Measurements from ENCODE around the gene CARD9.

The CARD9 gene

DNA sequence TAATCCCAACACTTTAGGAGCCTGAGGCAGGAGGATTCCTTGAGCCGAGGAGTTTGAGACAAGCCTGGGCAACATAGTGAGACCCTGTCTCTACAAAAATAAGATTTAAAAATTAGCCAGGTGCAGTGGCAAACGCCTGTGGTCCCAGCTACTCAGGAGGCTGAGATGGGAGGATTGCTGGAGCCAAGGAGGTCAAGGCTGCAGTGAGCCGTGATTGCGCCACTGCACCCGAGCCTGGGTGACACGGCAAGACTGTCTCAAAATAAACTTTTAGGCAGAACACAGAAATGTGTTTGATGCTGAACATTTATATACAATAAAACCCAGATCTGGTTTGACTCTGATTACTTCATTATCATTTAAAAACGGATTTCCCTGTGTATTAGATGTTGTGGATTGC lies 32.0 kb upstream of the CARD9 start:
- TF ChIP-seq POLR2A (IDR thresholded peaks at IDR 0.05; ENCODE audit: low read depth, low read length), result no peak
- no peak for DNase-seq (ENCODE audit: insufficient read length, low spot score)
- no peak for FAIRE-seq

DNA sequence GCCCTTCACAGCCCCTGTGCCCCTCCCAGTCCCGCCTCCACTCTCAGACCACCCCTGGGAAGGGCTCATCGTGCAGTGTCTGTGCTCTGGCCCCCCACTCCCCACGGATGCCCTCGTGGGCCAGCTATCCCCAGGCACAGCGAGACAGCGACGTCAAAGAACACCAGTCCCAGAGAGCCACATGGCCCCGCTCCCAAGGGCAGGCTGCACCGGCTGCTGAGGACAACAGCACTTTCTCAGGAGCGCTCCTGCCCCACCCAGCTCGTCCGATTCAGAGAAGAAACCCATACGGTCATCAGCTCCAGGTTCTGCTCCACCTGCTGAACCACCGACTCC lies 31.3 kb upstream of the CARD9 start:
- FAIRE-seq (no peak), DNase-seq (ENCODE audit: insufficient read length, low spot score) (no peak)
- no peak for TF ChIP-seq POLR2A (IDR thresholded peaks at IDR 0.05; ENCODE audit: low read depth, low read length)

DNA sequence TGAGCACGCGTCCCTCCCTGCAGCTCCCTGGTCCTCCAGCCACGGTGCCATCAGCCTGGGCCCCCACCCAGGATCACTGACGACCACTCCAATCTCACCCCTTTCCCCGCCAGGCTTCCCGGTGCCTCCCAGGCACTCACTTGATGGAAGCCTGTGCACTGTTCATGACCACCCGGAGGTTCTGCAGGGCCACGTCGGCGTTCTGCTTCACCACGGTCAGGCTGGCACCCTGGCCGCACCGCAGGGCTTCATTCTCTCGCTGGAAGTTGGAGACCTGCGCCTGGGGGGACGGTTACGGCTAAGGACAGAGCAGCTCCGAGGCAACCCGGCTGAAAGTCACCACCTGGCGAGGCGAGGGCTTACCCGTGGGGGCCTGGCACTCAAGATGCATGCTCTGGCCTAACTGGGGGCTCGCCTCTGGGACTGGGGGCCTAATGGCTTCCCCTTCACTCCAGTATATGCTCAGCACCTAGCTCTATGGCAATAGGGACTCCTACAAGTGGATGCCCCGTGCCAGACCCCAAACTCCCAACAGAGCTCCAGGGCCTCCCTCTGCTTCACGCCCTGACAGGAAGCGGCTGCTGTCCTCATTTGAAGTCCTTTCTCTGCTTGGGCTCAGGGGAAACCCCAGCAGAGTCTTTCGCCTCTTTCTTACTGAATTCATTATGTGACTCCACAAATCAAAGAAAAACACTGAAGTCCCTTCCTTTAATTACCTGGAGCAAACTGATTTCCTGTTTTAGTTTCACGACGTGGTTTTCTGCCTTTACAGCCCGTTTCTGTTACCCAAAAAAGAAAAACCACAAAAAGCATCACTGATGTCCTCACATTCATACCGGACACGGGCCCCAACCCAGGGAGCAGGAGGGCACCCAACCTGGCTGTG lies 30.7 kb upstream of the CARD9 start:
- FAIRE-seq, result no peak
- TF ChIP-seq POLR2A (IDR thresholded peaks at IDR 0.05; ENCODE audit: low read depth, low read length), result no peak
- no peak for DNase-seq (ENCODE audit: insufficient read length, low spot score)

DNA sequence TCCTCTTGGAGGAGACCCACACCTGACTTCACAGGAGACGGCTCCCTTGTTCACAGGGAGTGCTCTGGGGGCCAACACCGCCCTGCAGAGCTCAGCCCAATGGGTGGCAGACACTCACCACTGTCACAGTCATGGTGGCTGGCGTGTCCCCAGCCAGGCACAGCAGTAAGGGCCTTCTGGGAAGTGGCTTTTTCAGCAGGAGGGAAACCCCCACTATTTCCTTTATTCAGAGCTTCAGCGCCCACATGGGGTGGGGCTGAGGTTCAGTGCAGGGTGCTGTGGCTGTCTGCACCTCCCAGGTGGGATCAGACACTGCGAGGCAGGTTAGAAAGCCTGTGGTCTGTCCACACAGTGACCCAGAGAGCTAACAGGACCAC lies 30.1 kb upstream of the CARD9 start:
- DNase-seq (ENCODE audit: insufficient read length, low spot score) (no peak), FAIRE-seq (no peak)
- no peak for TF ChIP-seq POLR2A (IDR thresholded peaks at IDR 0.05; ENCODE audit: low read depth, low read length)

DNA sequence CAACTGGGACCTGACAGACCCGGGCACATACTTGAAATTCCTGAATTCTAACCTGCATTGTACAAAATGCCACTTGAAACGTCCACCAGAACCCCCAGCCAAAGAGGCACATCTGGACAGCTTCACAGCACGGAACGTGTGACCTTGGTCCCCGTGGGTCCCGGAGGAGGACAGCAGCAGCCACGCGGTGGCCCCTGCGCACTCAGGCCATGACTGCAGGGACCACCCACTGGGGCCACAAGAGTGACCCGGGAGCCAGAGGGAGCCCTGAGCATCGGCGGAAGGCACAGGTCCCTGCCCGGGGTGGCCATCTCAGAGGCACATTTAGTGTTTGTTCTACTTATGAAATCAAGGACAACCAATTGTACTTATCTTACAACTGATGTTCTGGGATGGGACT lies 28.6 kb upstream of the CARD9 start:
- FAIRE-seq (no peak), DNase-seq (ENCODE audit: insufficient read length, low spot score) (no peak)
- TF ChIP-seq POLR2A (IDR thresholded peaks at IDR 0.05; ENCODE audit: low read depth, low read length), result no peak

DNA sequence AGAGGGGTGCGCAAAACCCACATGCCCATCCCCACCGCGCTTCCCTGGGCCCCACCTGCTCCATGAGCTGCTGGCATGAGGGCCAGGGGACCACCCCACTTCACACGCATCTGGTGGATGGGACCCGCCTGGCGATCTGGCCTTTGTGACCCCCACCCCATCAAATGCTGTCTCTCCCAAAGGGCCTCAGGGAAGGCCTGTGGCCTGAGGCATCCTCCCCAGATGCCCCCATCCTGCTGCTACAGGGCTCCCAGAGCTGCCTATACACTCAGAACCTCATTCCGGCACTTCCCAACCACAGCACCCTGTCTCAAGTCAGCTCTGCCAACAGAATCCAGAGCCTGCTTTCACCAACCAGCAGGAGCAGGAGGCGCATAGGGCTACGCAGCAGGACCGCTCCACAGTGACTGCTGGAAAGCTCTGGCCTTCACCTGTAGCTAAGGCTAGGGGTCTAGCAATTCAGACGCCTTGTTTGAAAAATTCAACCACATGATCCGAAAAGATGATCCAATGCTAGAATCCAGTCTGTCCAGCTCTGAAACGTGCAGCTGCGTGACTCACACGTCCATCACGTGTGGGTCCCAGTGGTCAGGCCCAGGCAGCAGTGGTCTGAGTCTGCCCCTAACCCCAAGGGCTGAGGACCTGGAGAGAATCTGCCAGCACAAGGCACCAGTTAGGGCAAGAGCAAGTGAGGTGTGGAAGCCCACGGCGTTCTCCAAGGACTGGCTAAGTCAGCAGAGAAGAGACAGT lies 27.9 kb upstream of the CARD9 start:
- DNase-seq (ENCODE audit: insufficient read length, low spot score) (no peak), FAIRE-seq (no peak)
- TF ChIP-seq POLR2A (IDR thresholded peaks at IDR 0.05; ENCODE audit: low read depth, low read length), result no peak

DNA sequence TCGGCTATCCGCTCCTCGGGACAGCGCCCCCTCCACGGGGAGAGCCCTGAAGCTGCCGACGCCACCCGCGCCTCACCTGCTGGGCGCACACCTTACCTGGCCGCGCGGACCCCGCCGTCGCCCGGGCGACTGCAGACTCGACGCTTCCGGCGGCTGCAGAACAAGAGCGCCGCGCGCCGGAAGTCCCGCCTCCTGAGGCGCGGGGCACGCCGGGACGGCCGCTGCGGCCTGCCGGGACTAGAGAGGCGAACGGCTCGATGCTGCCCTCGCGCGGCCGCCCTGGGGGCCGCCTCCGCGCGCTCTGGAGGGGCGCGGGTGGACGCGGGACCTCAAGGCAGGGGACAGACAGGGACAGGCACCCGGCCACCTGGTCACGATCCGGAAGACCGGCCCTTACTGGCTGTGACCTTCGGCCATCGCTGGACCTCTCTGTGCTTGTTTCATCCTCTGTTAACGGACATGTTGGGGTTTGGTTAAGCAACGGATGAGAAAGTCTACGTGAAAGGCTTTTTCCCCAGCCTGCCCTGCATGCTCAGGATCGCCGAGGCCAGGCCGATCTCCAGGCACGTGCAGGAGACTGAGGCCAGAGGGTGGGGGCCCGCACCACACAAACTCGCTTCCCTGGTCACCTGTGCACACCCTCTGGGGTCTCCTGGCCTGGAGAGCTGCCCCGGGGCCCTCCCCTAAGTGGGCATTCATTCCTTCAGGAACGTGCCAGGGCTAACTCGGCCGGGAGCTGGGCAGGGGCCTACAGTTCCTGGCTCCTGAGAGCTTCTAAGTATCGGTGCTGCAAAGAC lies 26.8 kb upstream of the CARD9 start, which contains the start of gene SNAPC4:
TSS of gene SNAPC4 (minus strand) at position 133 of the 797 bp plus-strand sequence. CDS start 1,742 bp downstream, outside the sequence.
- FAIRE-seq (no peak), DNase-seq (ENCODE audit: insufficient read length, low spot score) (peak; percentile 100)
- TF ChIP-seq POLR2A (IDR thresholded peaks at IDR 0.05; ENCODE audit: low read depth, low read length), result peak; percentile 88

DNA sequence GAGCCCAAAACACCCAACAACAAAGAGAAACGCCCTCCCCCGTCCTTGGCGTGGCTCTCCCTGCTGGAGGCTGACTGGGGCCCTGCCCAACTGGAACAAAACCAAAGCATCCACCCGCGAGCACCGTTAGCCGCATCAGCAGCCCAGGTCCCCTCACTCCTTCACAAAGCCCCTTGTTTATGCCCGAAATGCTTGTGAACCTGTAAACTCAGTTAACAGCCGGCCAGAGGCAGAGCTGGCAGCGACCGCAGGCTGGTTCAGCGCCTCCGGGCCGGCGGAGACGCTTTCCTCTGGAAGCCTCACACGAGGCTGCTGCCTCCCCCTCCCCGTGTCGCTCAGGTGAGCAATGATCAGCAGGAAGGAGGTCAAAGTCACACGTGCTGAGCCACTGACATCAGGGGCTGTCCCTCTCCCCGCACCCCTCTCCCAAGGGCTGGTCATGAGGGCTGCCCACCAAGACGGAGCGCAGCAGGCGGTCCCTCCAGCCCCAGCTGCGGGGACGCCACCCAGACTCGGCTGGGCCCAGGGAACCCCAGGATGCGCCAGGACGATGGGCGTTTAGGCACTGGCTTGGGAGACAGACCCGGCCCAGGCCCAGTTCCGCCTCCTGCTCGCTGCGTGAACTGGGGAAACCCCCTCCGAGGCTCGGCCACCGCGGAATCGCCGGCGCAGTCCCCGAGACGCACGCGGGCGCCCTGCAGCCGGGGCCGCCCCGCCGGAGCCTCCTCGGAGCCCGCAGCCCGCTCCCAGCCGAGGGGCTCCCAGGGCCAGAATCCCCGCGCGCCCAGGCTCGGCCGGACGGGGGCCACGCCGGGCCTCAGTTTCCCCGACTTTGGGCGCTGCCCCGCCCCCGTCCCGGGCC lies 25.9 kb upstream of the CARD9 start:
- DNase-seq (ENCODE audit: insufficient read length, low spot score), result peak; percentile 67
- FAIRE-seq, result no peak
- no peak for TF ChIP-seq POLR2A (IDR thresholded peaks at IDR 0.05; ENCODE audit: low read depth, low read length)

DNA sequence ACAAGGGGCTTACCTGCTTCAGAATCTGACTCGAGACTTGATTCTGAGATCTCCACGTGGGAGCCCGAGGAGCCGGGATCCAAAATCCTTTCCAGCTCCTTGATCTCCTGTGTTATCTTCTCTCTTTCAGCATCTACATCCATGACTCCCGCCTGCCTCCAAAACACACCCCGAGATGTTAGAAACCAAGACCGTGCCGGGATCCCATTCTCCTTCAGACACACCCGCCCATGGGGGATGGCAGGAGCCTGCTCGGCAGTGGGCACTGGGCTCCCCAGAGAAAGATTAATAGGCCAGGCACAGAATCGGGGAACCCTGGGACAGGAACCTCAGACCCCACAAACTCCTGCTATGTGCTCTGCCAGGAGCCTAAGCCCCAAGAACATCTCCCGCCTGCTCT lies 24.8 kb upstream of the CARD9 start:
- TF ChIP-seq POLR2A (IDR thresholded peaks at IDR 0.05; ENCODE audit: low read depth, low read length), result no peak
- no peak for DNase-seq (ENCODE audit: insufficient read length, low spot score)
- no peak for FAIRE-seq

DNA sequence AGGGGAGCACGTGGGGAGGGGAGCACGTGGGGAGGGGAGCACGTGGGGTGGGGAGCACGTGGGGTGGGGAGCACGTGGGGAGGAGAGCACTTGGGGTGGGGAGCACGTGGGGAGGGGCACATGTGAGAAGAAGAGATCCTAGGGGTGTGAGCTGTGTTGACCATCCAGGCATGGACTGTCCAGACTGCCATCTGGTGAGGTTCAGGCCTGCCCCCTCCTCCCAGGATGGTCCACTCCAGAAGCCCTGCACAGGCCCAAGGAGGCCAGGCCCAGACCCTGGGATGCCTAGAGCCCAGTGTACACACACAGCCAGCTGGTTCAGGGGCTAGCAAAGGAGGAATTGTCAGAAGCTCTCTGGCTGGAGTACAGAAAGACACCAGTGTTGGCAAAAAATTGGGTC lies 24.2 kb upstream of the CARD9 start:
- DNase-seq (ENCODE audit: insufficient read length, low spot score), result no peak
- no peak for FAIRE-seq
- no peak for TF ChIP-seq POLR2A (IDR thresholded peaks at IDR 0.05; ENCODE audit: low read depth, low read length)

DNA sequence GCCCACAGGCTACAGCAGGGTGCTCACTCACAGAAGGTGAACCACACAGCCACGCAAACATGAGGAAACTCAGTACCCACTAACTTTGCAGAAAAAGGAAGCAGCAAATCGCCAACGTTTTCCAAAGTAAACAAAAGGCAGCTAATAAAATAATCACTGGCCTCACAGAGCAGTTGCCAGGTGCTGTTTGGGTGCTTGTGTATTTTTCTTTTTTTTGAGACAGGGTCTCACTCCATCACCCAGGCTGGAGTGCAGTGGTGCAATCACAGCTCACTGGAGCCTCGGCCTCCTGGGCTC lies 22.7 kb upstream of the CARD9 start:
- TF ChIP-seq POLR2A (IDR thresholded peaks at IDR 0.05; ENCODE audit: low read depth, low read length), result no peak

DNA sequence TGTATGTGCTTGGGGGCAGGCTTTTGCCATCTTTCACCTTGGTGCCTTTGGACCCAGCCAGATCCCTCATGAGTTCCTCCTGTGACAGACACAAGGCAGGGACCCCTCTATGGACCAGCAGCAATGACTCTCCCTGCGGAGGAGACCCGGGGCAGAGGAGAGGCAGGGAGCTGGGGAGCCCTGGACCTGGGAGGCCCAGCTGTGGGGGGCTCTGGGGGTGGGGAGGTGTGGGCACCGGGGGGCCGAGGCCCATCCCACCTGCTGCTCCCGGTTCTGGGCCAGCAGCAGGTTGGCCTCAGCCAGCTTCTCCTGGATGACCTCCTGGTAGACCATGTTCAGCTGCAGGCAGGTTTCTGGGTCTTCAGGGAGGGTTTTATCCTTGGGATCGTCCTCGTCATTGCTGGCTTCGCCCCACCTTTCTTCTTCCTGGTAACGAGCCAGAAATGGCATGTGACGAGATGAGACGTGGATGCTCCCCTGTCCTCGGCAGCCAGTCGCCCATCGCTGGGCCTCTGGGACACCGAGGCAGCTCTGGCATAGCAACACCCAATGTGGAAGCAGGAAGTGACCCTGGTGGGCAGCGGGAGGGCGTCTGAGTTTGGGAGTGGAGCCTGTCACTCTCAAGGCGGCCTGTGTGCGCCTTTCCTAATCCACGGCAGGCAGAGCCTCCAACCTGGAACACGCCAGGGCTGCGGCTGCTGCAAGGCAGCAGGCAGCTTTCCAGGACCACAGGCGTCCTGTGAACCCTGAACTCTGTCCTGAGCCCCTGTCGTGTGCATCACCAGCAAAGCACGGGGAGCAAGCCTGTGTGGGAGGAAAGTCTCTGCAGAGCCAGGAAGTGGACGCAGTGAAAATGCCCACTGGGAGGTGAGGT lies 22.1 kb upstream of the CARD9 start:
- DNase-seq (ENCODE audit: insufficient read length, low spot score), result no peak
- TF ChIP-seq POLR2A (IDR thresholded peaks at IDR 0.05; ENCODE audit: low read depth, low read length), result no peak
- no peak for FAIRE-seq

More for the DNA sequence above, 22.7 kb upstream of the CARD9 start:
- DNase-seq (ENCODE audit: insufficient read length, low spot score), result no peak
- no peak for FAIRE-seq

DNA sequence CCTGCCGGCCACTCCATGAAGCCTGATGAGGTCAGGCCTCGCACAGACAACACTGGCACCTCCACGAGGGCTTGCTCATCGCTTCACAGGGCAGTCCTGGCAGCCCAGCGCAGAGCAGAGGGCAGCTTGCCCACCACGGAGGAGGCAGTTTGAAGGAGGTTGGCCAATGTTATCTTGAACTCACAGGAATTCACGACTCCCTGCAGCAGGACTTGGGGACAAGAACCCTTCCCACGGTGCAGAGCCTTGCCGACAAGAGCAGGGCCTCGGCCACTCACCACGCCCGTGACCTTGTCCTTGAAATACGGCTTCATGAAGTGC lies 21.5 kb upstream of the CARD9 start:
- DNase-seq (ENCODE audit: insufficient read length, low spot score), result no peak
- TF ChIP-seq POLR2A (IDR thresholded peaks at IDR 0.05; ENCODE audit: low read depth, low read length), result no peak
- FAIRE-seq, result no peak

Measured in H54 (cell line).